HepG2 (cell line): ENCODE measurements around the gene CDT1. TPM values are rescaled to one million over a fixed set of nuclear protein-coding genes. Genes with fewer than 3 reads are reported as not detected.

ENCODE experiments used
- AHR ChIP-seq: IDR thresholded peaks from 2 replicates; pipeline ENCODE4 v1.6.1; 2018; ENCODE audit warnings: missing genetic modification reagents, missing compliant biosample characterization
- CREB3 ChIP-seq: sonication (generic); formaldehyde crosslinking; IDR thresholded peaks from 2 replicates; pipeline ENCODE4 v1.5.0; 2020; ENCODE audit warnings: missing genetic modification reagents
- ETV6 ChIP-seq: sonication (generic); formaldehyde crosslinking; conservative IDR thresholded peaks from 2 replicates; pipeline ENCODE4 v1.4.0; 2020; ENCODE audit warnings: missing genetic modification reagents
- GATAD1 ChIP-seq: IDR thresholded peaks from 2 replicates; pipeline ENCODE4 v1.6.1; 2016; ENCODE audit warnings: missing genetic modification reagents, missing compliant biosample characterization
- HNF1B ChIP-seq: sonication (generic); formaldehyde crosslinking; IDR thresholded peaks from 2 replicates; pipeline ENCODE4 v1.5.1; 2020; ENCODE audit warnings: mild to moderate bottlenecking, moderate library complexity, missing genetic modification reagents
- KLF15 ChIP-seq: sonication (generic); formaldehyde crosslinking; IDR thresholded peaks from 2 replicates; pipeline ENCODE4 v1.8.1; 2023; ENCODE audit warnings: borderline replicate concordance, mild to moderate bottlenecking, inconsistent platforms, missing genetic modification reagents, mixed read lengths
- MBNL3 ChIP-seq: fragments of 250-450 bp; sonication (Bioruptor Pico); conservative IDR thresholded peaks from 2 replicates; pipeline ENCODE4 v1.8.0; 2022; ENCODE audit warnings: mild to moderate bottlenecking, inconsistent platforms
- MYC ChIP-seq: sonication (generic); formaldehyde crosslinking; IDR thresholded peaks from 2 replicates; pipeline ENCODE4 v1.9.0; 2021; ENCODE audit warnings: missing genetic modification reagents, borderline replicate concordance
- SAP130 ChIP-seq: IDR thresholded peaks from 2 replicates; pipeline ENCODE4 v1.6.1; 2016; ENCODE audit warnings: low read depth
- SIX1 ChIP-seq: sonication (generic); formaldehyde crosslinking; IDR thresholded peaks from 2 replicates; pipeline ENCODE4 v1.4.0; 2020; ENCODE audit warnings: missing genetic modification reagents, borderline replicate concordance
- SRF ChIP-seq: IDR thresholded peaks from 2 replicates; pipeline ENCODE4 v1.6.1; 2011; ENCODE audit warnings: mild to moderate bottlenecking, low read depth, low read length, moderate library complexity
- UBTF ChIP-seq: sonication (generic); formaldehyde crosslinking; IDR thresholded peaks from 2 replicates; pipeline ENCODE4 v1.4.0; 2020; ENCODE audit warnings: mild to moderate bottlenecking, missing genetic modification reagents
- XBP1 ChIP-seq: sonication (generic); formaldehyde crosslinking; IDR thresholded peaks from 2 replicates; pipeline ENCODE4 v1.5.0; 2020; ENCODE audit warnings: missing genetic modification reagents
- ZBTB7A ChIP-seq: sonication (generic); formaldehyde crosslinking; IDR thresholded peaks from 2 replicates; pipeline ENCODE4 v1.8.0; 2022; ENCODE audit warnings: mild to moderate bottlenecking, missing genetic modification reagents
- ZFP37 ChIP-seq: sonication (generic); formaldehyde crosslinking; IDR thresholded peaks from 2 replicates; pipeline ENCODE4 v1.4.0; 2020; ENCODE audit warnings: missing genetic modification reagents, borderline replicate concordance
- ZFP82 ChIP-seq: sonication (generic); formaldehyde crosslinking; IDR thresholded peaks from 2 replicates; pipeline ENCODE4 v1.5.1; 2020; ENCODE audit warnings: mild to moderate bottlenecking, missing genetic modification reagents, borderline replicate concordance
- ZNF121 ChIP-seq: sonication (generic); formaldehyde crosslinking; IDR thresholded peaks from 2 replicates; pipeline ENCODE4 v1.5.0; 2020; ENCODE audit warnings: mild to moderate bottlenecking, missing genetic modification reagents
- ZNF275 ChIP-seq: sonication (generic); formaldehyde crosslinking; IDR thresholded peaks from 2 replicates; pipeline ENCODE4 v1.8.0; 2022; ENCODE audit warnings: missing genetic modification reagents, mild to moderate bottlenecking, inconsistent platforms, borderline replicate concordance
- ZNF44 ChIP-seq: sonication (generic); formaldehyde crosslinking; IDR thresholded peaks from 2 replicates; pipeline ENCODE4 v1.5.1; 2020; ENCODE audit warnings: mild to moderate bottlenecking, missing genetic modification reagents
- ZNF672 ChIP-seq: sonication (generic); formaldehyde crosslinking; IDR thresholded peaks from 2 replicates; pipeline ENCODE4 v1.8.1; 2022; ENCODE audit warnings: missing genetic modification reagents
- ZUFSP ChIP-seq: sonication (generic); formaldehyde crosslinking; IDR thresholded peaks from 2 replicates; pipeline ENCODE4 v1.9.0; 2021; ENCODE audit warnings: missing genetic modification reagents, mild to moderate bottlenecking, borderline replicate concordance
- polyA plus RNA-seq, 8 experiments: library from polyadenylated mRNA; depleted of rRNA in 3 of 8; stranded (reverse) in 7 of 8; unstranded in 1 of 8; fragments of >200 nt; fragmentation: Illumina TruSeq in 4 of 8; extraction: Trizol in 4 of 8; gene quantifications; 2 replicates each; pipeline versions ENCODE4 v1.2.1 to v1.2.3, GENCODE V29; 2011 to 2016; ENCODE audit warnings: low read depth in 4 of 8, missing spikeins in 1 of 8, mixed read lengths in 1 of 8; ENCODE audit not compliant: insufficient read depth in 1 of 8
- total RNA-seq, 5 experiments: library from RNA; depleted of rRNA; stranded (reverse); fragments of >200 nt; fragmentation: Illumina TruSeq; extraction: Trizol; gene quantifications; 2 replicates each; pipeline ENCODE4 v1.2.3, GENCODE V29; 2016; ENCODE audit warnings: low read depth in 1 of 5

Gene CDT1
- total and polyA plus RNA-seq, 2 of the 13 experiments (the other 11 are each of a cell fraction or from before 2014, with no cell fraction given), result 23.1 to 23.8 TPM

- TF ChIP-seq MYC (CRISPR knock-in tag) (peak; percentile 96; the same call in 1 of the 2 replicates), KLF15 (CRISPR knock-in tag) (no peak), MBNL3 (CRISPR knock-in tag) (no peak), UBTF (no peak), ZFP37 (0 out of 2 replicates have a peak, but pooled peaks have one; percentile 63), CREB3 (CRISPR knock-in tag) (0 out of 2 replicates have a peak, but pooled peaks have one; percentile 23), ZBTB7A (peak; percentile 57; the same call in 1 of the 2 replicates), SAP130 (CRISPR knock-in tag) (peak; percentile 95), AHR (CRISPR knock-in tag) (no peak; the same call in 1 of the 2 replicates), SIX1 (CRISPR knock-in tag) (no peak), GATAD1 (CRISPR knock-in tag) (peak; percentile 57; the same call in 1 of the 2 replicates), HNF1B (no peak), ZNF121 (no peak), ZFP82 (CRISPR knock-in tag) (no peak), ZNF672 (CRISPR knock-in tag) (no peak), ETV6 (CRISPR knock-in tag) (peak; percentile 67; the same call in 1 of the 2 replicates), SRF (no peak), ZNF44 (CRISPR knock-in tag) (peak; percentile 22; the same call in 1 of the 2 replicates), ZNF275 (no peak; the same call in 1 of the 2 replicates), ZUFSP (CRISPR knock-in tag) (no peak), XBP1 (CRISPR knock-in tag) (no peak; the same call in 1 of the 2 replicates)
Observed at GRCh38 chr16:88810912-88811768, 7.6 kb downstream of the CDT1 start (continued).
